ENCODE measurements around the gene NOL3.

The NOL3 gene

GRCh38 chr16:67207249-67208091, 37.1 kb downstream of the NOL3 start:
- no peak for DNase-seq

GRCh38 chr16:67208154-67208896, 38.0 kb downstream of the NOL3 start:
- no peak for DNase-seq

GRCh38 chr16:67209565-67209964, 39.2 kb downstream of the NOL3 start:
- DNase-seq = no peak

DNA sequence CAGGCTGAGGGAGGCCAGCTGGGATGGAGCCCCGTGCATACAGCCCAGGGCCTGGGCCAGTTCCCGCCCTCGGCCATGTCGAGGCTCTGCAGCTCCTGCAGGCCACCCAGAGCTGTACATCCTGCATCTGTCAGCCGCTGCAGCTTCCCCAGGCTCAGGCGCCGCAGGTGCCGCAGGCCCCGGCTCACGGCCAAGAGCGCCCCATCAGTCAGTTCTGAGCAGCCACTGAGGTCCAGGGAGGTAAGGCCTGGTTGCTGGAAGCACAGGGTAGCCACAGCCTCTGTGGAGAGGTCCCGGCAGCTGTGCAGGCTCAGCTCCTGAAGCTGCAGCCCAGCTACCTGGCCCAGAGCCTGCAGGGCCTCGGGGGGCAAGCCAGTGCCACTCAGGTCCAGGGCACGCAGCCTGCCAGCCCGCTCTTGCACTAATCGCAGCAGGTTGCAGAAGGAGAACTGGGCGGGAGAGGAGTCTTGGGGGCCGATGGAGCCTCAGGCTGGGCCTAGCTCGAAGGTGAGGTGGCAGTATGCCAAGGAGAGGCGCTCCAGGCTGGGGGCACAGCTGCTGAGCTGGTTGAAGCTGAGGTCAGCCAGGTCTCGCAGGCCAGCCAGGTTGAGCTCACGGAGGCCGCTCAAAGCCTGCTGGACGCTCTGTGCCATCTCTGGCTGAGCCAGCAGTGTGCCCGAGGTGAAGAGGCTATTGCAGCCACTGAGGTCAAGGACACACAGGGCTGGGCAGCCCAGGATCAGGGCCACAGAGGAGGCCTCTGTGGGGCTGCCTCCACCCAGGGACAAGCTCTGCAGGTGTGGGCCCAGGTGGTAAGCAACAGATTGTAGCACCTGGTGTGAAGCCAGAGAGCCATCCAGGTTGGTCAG, 40.0 kb downstream of the NOL3 start:
- no peak for DNase-seq

- DNase-seq = no peak
These were observed 41.3 kb downstream of the NOL3 start for GRCh38 chr16:67211674-67212073.

DNA sequence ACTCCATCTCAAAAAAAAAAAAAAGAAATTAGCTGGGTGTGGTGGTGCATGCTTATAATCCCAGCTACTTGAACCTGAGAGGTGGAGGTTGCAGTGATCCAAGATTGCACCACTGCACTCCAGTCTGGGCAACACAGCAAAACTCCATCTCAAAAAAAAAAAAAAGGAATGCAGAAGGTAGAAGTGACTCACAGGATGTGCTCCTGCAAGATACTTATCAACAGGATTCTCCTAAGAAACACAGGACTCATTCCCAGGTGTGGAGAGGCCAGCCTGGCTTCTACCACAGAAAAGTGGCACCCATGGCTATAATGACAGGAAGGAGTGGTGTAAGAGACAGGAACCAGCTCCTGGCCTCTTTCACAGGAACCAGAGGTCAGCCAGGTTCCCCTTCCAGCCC, 42.4 kb downstream of the NOL3 start:
- DNase-seq = no peak

GRCh38 chr16:67213197-67214019, 43.1 kb downstream of the NOL3 start:
- DNase-seq = no peak

DNA sequence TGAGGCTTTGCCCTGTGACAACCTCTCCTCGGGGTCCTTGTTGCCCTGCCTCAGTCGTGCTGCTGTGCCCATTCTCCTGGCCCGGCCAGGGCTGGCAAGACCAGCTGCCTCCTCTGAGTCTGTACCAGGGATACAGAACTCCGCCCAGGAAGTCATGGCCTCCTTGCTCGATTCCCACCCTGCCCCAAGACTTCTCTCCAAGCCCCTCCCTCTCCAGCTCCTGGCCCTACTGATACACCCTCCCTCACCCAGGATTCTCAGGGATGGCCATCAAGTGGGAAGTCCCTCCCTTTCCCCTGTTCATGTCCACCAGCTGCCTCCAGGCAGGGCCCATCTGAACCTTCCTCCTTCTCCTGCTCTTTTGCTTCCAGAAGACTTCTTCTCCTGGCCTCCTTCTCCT, 45.4 kb downstream of the NOL3 start:
- DNase-seq = no peak

DNA sequence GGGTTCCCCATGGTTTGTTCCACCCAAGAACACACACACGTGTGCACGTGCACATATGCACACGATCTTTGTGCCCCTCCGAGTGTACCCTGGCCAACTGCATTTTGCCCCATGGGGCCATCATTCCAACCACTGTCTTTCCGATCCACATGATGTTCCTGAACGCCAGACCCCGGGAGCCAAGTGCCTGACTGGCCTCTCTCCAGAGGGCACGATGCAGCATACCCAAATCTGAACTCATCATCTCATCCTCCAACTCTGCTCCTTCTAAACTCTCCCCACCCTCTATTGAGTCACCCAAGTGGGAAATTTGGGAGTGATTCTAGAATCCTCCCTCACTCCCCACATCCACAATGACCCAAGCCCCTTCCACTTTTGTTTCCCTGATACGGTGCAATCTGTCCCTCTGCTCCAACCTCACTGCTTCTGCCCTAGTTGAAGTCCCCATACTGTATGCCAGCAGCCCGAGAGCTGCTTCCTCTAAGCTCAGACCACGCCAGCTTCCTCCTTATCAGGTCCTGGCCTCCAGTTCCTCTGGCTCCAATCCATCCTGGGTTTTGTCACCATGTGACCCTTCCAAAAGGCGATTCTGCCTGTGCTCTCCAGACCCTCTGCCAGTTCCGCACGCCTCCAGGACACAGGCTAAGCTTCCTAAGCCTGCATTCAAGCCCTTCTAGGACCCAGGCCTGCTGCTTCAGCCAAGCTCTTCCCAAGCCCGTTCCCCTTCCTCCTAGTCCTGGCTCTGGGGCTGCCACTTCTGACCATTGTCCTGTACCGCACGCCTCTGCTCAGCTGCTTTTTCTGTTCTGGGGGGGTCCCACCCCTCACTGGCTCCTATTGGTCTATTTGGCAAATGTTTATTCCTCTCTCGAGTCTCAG, 46.5 kb downstream of the NOL3 start:
- no peak for DNase-seq

DNA sequence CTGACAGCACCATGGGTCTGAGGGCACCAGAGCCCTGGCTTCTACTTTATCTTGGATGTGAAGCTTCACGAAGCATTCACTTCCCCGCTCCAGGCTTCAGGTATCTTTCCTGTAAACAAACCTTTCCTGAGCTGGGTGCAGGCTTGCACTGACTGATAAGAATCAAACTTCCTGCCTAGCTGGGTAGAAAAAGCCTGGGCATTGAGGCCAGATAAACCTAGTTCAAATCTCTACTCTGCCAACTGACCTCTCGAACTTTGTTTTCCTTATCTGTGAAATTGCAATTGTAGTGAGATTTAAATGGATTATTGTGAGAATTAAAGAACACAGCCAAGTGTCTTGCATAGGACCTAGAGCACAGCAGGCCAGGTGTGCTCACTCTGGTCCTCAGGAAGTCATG, 53.7 kb downstream of the NOL3 start:
- DNase-seq = no peak
